Measurements from ENCODE around the gene MAGEA1.

MAGEA1 gene

GRCh38 chrX:153206425-153207046, 27.5 kb downstream of the MAGEA1 start:
- DNase-seq (ENCODE audit: low read depth in 1 of 2, low spot score in 1 of 2) = no peak
- no peak for TF ChIP-seq JUND (IDR thresholded peaks at IDR 0.05; ENCODE audit: low read depth)
- in situ Hi-C loops (cut with HindIII; ENCODE audit: low pct_unique_long_range_greater_than_20kb, low sequenced_read_pairs) = no loop called here

- no peak for TF ChIP-seq JUND (IDR thresholded peaks at IDR 0.05; ENCODE audit: low read depth)
- in situ Hi-C loops (cut with HindIII; ENCODE audit: low pct_unique_long_range_greater_than_20kb, low sequenced_read_pairs) = no loop called here
- DNase-seq (ENCODE audit: low read depth in 1 of 2, low spot score in 1 of 2) = peak in 1 of 2 experiments; percentile 0
Observed at GRCh38 chrX:153209347-153209746, 30.3 kb downstream of the MAGEA1 start.

GRCh38 chrX:153214934-153215333, 35.9 kb downstream of the MAGEA1 start:
- TF ChIP-seq JUND (IDR thresholded peaks at IDR 0.05; ENCODE audit: low read depth) = no peak
- no peak for DNase-seq (ENCODE audit: low read depth in 1 of 2, low spot score in 1 of 2)
- in situ Hi-C loops (cut with HindIII; ENCODE audit: low pct_unique_long_range_greater_than_20kb, low sequenced_read_pairs) = no loop called here

DNA sequence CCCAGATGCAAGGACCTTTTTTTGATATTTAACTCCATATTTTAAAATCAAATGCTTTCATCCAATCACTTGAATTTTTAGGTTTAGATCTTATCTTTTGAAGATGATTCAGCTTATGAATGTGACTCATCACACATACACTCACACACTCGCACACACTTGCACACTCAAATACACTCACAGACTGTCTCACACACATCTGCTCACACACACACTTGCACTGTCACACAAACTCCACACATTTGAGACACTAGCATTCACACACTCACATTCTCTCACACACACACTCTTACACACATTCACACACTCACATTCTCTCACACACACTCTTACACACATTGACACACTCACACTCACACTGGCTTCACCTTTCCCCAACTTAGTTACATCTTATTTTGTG, 37.8 kb downstream of the MAGEA1 start:
- no peak for TF ChIP-seq JUND (IDR thresholded peaks at IDR 0.05; ENCODE audit: low read depth)
- in situ Hi-C loops (cut with HindIII; ENCODE audit: low pct_unique_long_range_greater_than_20kb, low sequenced_read_pairs) = no loop called here
- no peak for DNase-seq (ENCODE audit: low read depth in 1 of 2, low spot score in 1 of 2)

- in situ Hi-C loops (cut with HindIII; ENCODE audit: low pct_unique_long_range_greater_than_20kb, low sequenced_read_pairs) = no loop called here
- TF ChIP-seq JUND (IDR thresholded peaks at IDR 0.05; ENCODE audit: low read depth) = no peak
- DNase-seq (ENCODE audit: low read depth in 1 of 2, low spot score in 1 of 2) = no peak
Observed at GRCh38 chrX:153225438-153226098, 46.5 kb downstream of the MAGEA1 start.

DNA sequence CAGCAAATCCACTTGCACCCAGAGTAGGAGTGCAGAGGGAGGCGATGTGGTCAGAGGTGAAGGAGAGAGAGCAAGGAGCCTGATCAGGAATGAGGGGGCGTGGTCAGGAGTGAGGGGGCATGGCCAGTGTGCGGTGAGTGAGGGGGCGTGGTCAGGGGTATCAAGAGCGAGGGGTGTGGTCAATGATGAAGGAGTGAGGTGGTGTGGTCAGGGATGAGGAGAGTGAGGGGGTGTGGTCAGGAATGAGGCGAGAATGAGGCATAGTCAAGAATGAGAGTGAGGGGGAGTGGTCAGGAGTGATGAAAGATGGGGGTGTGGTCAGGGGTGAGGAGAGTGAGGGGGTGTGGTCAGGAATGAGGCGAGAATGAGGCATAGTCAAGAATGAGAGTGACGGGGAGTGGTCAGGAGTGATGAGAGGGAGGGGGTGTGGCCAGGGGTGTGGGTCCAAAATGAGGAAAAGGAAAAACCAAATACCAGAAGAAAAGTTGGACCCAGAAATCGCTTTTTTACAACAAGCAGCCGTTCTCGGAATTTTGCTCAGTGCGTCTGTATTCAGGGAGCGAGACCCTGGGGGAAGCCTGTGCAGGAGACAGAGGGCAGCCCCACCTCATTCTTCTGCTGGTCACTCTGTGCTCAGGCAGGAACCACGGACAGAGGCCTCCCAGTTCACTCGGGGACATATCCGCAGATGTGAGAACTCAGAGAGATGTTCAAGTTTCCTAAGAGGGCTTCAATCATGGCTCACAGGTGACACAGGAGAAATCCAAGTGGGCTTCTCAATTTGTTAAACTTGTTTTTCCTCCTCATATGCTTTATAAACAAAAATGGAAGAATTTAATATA, 47.5 kb downstream of the MAGEA1 start:
- TF ChIP-seq JUND (IDR thresholded peaks at IDR 0.05; ENCODE audit: low read depth) = no peak
- DNase-seq (ENCODE audit: low read depth in 1 of 2, low spot score in 1 of 2) = peak in 1 of 2 experiments; percentile 44
- in situ Hi-C loops (cut with HindIII; ENCODE audit: low pct_unique_long_range_greater_than_20kb, low sequenced_read_pairs) = no loop called here

All from T47D (cell line).